GM10266 (cell line): Measurements from ENCODE around the gene TMCC2.
A peak's percentile ranks its signal among the peaks of the same experiment; 100 is the strongest.

Experiments
- DNase-seq: peaks from one replicate; pipeline ENCODE4 v3.0.0; 2012; ENCODE audit errors: extremely low spot score
- TF ChIP-seq, protein P1 (sequence below): IDR thresholded peaks from 2 replicates; pipeline ENCODE4 v1.5.1; 2012; ENCODE audit warnings: mild to moderate bottlenecking, low read depth; ENCODE audit not compliant: control insufficient read depth, insufficient read depth; ENCODE audit errors: missing control alignments

Gene TMCC2

DNA sequence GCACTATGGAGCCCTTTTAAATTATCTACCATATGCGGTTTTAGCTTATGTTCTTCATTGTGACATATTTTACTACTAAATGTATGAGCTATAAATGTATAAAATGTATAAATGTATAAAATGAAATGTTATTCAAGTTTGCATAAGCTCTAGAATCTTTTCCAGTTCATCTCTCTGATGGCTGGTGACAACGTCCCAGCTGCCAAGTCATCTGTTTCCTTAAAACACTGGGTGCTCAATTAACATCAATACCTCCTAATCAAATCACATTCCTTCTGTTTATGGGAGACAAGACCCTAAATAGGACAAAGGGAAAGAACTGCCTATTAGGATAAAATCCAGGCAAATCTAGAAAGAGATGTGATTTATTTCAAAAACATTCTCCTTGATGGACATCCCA is 39.1 kb upstream of the TMCC2 start:
- no peak for DNase-seq
- TF ChIP-seq, protein P1, sequence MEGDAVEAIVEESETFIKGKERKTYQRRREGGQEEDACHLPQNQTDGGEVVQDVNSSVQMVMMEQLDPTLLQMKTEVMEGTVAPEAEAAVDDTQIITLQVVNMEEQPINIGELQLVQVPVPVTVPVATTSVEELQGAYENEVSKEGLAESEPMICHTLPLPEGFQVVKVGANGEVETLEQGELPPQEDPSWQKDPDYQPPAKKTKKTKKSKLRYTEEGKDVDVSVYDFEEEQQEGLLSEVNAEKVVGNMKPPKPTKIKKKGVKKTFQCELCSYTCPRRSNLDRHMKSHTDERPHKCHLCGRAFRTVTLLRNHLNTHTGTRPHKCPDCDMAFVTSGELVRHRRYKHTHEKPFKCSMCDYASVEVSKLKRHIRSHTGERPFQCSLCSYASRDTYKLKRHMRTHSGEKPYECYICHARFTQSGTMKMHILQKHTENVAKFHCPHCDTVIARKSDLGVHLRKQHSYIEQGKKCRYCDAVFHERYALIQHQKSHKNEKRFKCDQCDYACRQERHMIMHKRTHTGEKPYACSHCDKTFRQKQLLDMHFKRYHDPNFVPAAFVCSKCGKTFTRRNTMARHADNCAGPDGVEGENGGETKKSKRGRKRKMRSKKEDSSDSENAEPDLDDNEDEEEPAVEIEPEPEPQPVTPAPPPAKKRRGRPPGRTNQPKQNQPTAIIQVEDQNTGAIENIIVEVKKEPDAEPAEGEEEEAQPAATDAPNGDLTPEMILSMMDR: no peak

DNA sequence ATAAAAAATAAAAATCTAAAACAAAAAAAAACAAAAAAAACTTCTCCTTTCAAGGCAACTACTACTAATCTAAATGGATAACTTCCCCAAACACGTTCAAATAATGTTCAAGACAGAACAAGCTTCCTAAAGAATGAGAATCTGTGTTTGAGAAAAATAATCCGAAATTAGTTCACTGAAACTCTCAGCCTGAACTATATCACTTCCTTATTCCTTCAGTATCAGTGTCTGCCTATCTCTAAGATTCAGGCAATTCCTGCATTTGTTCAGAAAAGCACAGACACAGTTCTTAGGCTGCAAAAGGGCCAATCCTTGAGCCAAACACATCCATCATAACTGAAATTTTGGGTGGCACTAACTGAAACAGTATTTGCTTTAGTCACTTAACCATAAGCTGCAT is 38.6 kb upstream of the TMCC2 start:
- TF ChIP-seq, protein P1: no peak
- DNase-seq: no peak

DNA sequence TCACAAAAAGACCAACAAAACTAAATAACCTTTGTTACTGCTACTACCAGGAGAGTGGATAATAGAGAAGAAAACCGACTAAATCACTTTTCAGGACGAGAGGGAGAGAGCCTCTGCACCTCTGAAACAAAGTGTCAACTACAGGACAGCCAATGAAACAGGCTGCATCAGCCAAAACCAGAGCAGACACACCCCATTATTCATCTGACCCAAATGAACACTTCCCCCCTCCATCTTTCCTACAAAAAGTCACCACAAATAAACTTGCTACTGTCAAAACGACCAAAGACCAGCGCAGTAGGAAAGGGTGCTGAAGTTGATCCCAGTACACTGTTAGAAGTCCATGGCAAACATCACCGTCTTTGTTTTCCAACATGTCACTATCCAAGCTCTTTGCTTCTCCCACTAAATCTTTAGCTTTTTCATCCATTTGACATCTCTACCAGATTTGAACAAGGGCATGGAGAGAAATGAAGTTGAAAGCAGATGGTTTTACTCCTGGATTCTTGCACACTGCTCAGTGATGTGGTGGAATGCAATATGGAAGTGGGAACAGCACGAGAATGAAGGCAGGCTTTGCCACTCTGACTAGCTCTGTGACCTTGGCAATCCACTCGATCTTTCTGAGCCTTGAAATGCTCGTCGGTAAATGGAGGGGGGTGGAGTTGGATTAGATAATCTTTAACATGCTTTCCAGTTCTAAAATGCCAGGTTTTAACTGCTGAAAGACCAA is 36.7 kb upstream of the TMCC2 start:
- no peak for DNase-seq
- TF ChIP-seq, protein P1: no peak

DNA sequence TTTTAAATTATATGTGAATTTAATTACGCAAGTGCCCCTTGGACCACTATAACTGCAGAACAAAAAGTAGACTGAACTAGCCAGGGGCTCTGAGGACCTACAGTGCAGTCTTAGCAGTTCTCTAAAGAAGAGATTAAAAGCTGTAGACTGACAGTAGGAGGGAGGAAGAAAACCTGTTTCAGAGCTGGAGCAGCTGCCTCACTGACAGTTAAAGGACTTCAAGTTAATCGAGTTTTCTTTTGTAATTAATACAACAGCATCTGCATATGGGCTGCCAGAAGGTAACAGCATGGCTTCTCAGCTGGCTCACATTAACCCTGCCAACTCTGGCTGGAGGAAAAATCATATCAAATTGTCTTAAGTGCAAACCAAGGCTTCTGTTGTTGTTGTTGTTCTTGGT is 36.1 kb upstream of the TMCC2 start:
- DNase-seq: no peak
- TF ChIP-seq, protein P1: no peak

DNA sequence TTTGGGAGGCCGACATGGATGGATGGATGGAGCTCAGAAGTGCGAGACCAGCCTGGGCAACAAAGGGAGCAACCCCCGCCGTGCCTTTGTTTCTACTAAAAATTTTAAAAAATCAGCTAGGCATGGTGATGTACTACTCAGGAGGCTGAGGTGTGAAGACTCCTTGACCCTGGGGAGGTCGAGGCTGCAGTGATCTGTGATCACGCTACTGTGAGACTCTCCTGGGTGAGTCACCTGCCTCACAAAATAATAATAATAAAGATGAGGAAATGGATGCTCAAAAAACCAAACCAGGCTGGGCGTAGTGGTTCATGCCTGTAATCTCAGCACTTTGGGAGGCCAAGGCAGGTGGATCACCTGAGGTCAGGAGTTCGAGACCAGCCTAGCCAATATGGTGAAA is 35.5 kb upstream of the TMCC2 start:
- no peak for DNase-seq
- TF ChIP-seq, protein P1: no peak

DNA sequence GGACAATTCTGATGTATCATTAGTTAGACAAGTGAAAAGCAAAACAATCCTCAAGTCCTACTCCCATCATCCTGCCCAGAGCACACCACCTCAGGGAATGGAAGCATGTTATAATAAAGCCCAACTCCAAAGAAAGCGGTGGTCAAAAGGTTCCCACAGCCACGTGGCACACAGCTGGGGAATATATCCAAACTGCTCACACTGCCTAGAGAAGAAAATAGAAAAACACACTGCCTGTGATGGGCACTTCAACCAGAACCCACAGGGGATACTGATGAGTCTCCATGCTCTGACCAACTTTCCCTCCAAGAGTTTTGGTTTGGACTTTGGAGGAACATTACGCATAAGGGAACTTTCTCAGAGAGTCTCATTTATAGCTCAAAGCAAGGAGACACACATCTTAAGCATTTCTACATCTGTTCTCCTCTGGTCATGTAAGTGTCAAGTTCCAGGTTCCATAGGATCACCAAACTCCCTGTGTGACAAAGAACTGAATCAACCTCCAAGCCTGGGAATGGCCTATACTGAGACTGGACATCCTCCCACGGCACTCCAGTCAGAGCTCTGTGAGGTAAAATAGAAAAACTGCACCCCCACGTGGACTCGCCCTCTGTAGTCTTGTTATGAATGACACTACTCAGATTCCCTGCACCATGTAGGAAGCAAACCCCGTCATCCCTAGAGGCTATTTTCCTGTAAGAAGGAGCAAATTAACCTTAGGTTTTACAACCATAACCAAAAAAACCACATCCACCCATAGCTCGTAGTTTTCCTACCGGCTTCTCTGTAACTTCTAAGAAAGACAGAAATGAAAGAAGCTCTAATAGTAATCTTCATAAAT is 28.4 kb upstream of the TMCC2 start:
- TF ChIP-seq, protein P1: no peak
- DNase-seq: peak; percentile 27

DNA sequence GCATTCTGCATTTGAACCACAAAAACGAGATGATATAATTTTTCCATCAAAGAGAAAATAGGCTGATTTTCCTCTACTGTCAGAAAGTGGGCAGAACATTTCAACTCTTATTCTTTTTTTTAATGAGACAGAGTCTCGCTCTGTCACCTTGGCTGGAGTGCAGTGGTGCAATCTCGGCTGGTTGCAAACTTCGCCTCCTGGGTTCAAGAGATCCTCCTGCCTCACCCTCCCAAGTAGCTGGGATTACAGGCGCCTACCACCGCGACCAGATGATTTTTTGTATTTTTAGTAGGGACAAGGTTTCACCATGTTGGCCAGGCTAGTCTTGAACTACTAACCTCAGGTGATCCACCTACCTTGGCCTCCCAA is 27.8 kb upstream of the TMCC2 start:
- DNase-seq: no peak
- TF ChIP-seq, protein P1: no peak
